NCI-H2196 (cell line): ENCODE measurements around the gene WNT9A.
"Not testable (repeated sequence)": the region's sequence is repeated elsewhere in the genome, so short reads cannot be mapped to it uniquely, and the experiment has no call there.

Experiments used
- DNase-seq: peaks from one replicate; lab custom pipeline; 2025; ENCODE audit not compliant: unreplicated experiment; lab: John Stamatoyannopoulos, UW

Gene WNT9A, protein sequence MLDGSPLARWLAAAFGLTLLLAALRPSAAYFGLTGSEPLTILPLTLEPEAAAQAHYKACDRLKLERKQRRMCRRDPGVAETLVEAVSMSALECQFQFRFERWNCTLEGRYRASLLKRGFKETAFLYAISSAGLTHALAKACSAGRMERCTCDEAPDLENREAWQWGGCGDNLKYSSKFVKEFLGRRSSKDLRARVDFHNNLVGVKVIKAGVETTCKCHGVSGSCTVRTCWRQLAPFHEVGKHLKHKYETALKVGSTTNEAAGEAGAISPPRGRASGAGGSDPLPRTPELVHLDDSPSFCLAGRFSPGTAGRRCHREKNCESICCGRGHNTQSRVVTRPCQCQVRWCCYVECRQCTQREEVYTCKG

GRCh38 chr1:227947676-227948492 is at the start of gene WNT9A:
WNT9A (minus strand) TSS chr1:227947932; CDS start chr1:227947887, 45 bp downstream.
- peak; percentile 80 for DNase-seq

DNA sequence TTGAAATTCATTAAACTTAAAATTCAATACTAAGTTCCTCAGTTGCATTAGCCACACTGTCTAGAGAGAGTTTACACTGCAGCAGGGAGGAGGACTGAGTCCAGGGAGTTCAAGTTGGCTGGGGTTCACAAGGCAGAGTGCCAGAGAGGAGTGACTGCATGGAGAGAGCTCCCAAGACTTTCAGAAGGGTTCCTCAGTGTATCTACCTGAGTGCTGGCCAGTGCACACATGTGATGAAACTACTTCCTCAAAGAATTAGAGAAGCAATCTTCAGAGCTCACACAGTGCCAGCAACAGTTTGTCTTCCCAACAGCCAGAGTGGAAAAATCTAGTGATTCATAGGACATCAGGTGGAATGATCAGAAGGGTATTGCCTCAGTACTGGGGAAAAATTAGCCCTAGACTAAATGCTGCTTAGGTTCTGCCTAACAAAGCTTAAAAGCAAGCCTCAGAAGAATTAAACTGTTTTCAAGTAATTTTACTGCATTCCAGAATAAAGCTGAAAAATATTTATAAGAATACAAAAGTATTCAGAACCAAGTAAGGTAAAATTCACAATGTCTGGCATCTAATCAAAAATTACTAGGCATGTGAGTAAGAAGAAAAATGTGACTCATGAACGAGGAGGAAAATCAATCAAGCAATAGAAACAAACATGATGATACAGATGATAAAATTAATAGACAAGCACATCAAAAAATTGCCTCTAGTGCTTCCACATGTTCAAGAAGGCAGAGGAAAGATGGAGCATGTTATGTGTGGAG is 48.6 kb upstream of the WNT9A start:
- DNase-seq: no peak

DNA sequence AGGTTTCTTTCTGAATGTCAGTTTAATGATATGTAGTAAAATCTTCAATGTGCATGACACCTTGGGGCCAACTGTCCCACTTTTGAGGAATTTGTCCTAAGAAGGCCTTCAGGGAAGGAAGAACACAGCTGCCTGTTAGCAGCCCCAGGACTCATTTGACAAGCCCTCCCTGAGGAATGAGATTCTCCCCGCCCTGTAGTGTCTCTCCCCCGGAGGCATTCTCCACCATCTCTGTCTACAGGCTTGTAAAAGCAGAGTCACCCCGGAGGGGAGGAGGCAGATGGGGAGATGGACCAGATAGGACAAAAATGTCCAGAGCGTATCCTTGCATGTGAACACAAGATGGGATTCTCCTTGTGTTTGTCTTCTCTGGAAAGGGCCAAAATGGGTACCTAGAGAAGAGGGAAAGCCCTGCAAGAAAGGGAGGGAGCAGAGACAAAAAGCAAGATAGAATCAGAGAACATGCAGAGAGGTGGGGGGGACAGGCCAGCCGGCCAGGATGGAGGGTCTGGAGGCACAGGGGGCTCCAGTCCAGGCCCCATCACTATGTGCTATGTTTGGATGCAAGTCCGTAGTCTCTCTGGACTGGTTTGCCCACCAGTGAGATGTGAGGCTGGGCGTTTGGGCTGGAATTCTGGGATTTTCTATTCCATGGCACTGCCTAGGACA is 47.0 kb upstream of the WNT9A start:
- no peak for DNase-seq

GRCh38 chr1:227987181-227987580 is 39.4 kb upstream of the WNT9A start:
- no peak for DNase-seq

DNA sequence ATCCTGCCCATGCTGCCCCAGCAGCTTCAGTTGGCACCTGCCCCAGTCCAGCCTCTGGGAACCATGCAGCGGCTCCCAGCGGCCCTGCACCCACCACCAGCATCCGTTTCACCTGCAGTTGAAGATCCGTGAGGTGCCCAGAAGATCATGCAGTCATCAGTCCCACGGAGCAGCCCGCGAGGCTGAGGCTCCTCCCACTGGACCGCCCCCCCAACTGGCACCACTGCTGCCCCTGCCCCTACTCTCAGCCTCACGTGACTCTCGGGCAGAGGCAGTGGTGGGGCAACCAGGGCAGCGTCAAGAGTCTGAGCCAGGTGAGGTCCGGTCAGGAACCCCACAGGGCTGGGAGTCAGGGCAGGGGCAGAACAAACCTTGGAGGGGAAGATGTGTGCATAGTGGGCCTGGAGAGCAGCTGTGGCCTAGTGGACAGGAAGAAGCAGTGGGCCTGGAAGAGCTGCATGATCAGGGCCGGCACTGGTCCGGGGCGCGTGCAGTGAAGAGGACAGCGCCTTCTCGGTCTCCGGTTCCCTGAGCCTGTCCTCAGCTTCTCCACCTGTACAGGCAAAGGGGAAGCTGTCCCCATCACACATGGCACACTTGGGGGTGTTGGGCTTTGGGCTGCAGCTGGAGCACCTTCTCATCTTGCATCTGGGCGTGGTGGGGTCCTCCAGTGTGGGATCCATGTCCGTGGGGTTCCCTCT is 28.0 kb upstream of the WNT9A start:
- not testable (repeated sequence) for DNase-seq

DNA sequence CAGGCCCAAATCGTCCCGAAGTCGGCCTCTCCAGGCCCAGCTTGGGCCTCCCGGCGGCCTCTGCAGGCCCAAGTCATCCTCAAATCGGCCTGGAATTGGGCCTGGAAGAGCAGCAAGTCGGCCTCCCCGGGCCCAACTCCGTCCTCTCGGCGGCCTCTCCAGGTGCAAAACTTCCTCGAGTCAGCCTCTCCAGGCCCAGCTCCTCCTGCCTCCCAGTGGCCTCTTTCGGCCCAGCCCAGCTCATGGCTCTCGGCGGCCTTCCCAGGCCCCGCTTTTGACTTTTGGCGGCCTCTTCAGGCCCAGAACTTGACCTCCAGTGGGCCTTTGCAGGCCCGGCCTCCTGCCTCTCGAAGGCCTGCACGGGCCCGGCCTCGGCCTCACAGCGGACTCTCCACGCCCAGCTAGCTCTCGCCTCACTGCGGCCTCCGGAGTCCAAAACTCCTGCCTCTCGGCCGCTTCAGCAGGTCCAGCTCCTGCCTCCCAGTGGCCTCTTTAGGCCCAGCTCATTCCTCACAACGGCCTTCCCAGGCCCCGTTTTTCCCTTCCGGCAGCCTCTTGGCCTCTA is 26.1 kb upstream of the WNT9A start:
- not testable (repeated sequence) for DNase-seq

GRCh38 chr1:227972843-227973374 is 25.2 kb upstream of the WNT9A start:
- not testable (repeated sequence) for DNase-seq

GRCh38 chr1:227972283-227972679 is 24.5 kb upstream of the WNT9A start:
- not testable (repeated sequence) for DNase-seq

DNA sequence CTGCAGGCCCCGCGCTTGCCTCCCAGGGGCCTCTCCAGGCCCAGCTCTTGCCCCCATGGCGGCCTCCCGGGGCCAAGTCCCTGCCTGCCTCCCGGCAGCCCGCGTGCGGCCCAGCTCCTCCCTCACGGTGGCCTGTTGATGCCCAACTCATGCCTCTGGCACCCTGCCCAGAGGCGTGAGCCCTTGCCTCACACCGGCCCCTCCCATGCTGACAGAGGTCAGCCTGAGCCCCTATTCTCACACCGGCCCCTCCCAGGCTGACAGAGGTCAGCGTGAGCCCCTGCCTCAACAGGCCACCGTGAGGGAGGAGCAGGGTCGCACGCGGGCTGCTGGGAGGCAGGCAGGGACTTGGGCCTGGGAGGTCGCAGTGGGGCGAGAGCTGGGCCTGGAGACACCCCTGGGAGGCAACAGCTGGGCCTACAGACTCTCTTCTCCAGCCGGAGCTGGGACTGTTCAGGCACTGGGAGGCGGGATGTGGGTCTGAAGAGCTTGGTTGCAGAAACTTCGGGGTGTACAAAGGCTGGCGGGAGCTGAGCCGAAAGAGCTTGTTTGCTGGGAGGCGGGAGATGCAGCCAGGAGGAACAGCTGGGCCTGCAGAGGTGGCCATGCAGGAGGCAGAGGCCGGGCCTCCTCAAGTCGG is 24.0 kb upstream of the WNT9A start:
- DNase-seq: not testable (repeated sequence)

GRCh38 chr1:227971216-227971615 is 23.5 kb upstream of the WNT9A start:
- not testable (repeated sequence) for DNase-seq

GRCh38 chr1:227970076-227970995 is 22.6 kb upstream of the WNT9A start:
- not testable (repeated sequence) for DNase-seq

DNA sequence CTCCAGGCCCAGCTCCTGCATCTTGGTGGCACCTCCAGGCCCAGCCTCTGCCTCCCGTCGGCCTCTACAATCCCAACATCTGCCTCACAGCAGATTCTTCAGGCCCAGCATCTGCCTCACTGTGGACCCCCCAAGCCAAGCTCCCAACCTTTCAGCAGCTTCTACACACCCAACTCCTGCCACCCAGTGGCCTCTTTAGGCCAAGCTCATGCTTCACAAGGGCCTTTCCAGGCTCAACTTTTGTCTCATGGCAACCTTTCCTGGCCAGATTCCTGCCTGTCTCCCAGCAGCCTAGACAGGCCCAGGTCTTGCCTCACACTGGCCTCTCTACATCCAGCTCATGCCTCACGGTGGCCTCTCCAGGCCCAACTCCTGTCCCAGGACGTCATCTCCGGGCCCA is 20.1 kb upstream of the WNT9A start:
- not testable (repeated sequence) for DNase-seq

DNA sequence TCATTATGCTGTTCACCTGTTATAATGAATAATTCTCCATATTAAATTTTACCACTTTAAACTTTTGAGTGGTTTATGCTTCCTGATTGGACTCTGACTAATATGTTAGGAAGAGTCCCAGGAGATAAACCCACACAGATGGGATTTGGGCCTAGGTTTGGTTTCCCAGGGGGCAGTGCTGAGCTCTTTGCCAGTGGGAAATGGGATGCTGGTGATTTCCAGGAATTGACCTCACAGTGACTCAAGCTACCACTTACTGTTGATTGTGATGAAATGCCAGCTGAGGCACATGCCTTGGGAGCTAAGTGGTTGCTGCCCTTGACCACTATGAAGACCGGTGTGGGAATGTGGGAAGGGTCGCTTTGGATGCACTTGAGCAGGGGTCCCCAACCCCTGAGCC is 19.0 kb upstream of the WNT9A start:
- not testable (repeated sequence) for DNase-seq

DNA sequence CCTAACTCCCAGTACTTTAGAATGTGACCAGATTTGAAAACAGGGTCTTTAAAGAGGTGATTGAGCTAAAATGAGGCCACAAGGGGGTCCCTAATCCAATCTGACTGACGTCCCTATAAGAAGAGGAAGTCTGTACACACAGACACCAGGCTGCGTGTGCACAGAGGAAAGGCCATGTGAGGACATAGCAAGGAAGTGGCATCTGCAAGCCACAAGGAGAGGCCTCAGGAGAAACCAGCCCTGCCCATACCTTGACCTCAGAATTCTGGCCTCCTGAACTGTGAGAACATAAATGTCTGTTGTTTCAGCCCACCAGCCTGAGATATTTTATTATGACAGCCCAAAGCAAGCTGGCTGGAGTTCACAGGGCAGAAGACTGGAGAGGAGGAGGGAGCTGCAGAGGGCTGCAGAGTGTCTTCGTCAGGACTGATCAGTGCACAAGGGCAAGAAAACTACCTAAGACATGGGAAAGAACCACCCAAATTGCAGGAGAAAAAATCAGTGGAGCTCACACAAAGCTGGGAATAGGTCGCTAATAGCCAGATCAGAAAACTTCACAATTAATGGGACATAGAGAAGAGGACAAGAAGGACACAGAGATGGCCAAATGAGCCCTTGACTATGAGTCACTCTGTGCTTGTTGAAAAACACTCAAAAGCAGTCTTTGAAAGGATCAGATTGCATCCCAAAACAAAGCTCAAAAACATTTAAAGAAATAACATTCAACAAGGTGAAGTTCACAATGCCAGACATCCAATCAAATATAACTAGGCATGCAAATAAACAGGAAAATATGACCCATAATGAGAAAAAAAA is 14.1 kb upstream of the WNT9A start:
- no peak for DNase-seq

DNA sequence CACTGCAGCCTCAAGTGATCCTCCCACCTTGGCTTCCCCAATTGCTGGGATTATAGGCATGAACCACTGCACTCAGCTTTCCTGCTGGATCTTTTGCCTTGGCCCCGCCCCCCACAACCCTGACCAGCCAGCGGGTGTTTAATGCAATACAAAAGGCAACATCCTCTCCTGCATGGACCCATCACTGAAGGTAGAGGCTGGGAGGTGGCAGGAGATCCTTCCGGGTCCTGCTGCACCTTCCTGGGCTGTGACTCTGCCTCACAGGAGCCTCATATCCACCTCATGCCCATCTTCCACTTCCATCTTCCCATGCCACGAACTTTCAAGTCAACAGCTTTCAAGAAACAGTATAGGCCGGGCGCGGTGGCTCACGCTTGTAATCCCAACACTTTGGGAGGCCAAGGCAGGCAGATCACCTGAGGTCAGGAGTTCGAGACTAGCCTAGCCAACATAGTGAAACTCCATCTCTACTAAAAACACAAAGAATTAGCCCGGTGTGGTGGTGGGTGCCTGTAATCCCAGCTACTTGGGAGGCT is 11.7 kb upstream of the WNT9A start:
- no peak for DNase-seq

DNA sequence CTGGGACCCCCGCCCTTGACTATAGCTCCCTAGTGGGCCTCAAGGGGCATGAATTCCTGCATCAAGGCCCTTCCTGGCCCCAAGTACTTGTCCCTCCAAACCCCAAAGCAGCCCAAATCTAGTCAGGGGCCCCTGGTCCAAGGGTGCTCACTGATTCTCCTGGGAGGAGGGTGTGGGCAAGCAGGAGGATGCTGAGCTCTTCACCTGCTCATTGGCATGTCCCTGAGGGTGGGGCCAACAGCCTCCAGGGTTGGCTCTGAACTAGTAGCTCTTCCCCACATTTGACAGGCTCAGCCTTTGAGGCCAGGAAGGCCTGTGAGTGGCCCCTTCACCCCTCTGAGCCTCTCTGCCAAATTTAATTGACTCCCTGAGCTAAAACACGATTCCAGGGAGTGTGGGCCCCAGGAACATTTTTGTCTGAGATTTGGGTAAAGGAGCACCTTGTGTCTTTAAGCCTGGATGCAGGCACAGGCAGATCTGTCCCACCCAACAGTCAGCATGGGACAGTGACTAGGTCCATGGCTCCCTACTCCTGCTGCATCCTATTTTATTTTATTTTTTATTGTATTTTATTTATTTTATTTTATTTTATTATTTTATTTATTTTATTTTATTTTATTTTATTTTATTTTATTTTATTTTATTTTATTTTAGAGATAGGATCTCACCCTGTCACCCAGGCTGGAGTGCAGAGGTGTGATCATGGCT is 11.0 kb upstream of the WNT9A start:
- DNase-seq: no peak
